GM18858 (cell line): ENCODE measurements around the gene TRIM54.
"Not testable (repeated sequence)": the region's sequence is repeated elsewhere in the genome, so short reads cannot be mapped to it uniquely, and the experiment has no call there.

ENCODE experiments used
- ATAC-seq: cut with Tn5 transposase; IDR thresholded peaks from one replicate; pipeline ENCODE4 v1.9.1; 2021; ENCODE audit not compliant: unreplicated experiment

TRIM54 gene

DNA sequence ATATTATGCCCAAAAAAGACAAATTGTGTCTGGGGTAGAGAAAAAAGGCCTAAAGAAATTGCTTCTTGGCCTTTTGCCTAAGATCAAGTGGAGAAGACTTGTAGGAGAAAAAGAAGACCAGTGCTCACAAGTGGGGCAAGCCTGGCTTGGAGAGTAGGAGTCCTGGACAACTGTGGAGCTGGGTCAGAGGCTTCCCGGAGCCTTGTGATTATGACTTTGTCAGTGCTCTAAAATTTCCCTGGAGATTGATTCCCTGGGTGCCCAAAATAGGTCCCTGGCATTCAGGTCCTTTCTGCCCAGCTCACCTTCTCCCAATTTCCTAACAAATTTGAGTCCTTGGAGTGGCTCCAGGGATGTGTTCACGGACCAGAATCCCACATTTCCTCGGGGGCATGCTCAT lies 787 bp upstream of the TRIM54 start:
- no peak for ATAC-seq

GRCh38 chr2:27282892-27283291 lies 663 bp downstream of the TRIM54 start:
- no peak for ATAC-seq

DNA sequence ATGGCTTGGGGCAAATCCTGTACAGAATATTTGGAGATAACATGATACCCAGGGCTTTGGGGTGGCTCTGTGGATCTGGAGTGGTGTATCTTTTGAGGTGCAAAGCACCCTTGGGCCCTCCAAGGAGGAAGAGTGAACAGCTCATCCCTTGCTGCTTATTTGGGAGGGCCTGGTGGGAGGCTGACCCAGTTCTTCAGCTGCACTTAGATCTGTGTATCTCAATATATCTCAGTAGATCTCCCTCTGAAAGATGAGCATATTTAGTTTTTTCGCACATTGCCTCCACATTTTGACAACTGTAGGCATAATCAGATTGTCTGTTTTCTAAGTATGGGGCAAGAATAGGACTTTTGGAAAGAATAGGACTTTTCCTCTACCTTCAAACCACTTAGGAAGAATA lies 2.8 kb downstream of the TRIM54 start:
- no peak for ATAC-seq

GRCh38 chr2:27285481-27285880 lies 3.3 kb downstream of the TRIM54 start:
- no peak for ATAC-seq

- ATAC-seq: no peak
These were observed 6.4 kb downstream of the TRIM54 start for GRCh38 chr2:27288610-27289009.

DNA sequence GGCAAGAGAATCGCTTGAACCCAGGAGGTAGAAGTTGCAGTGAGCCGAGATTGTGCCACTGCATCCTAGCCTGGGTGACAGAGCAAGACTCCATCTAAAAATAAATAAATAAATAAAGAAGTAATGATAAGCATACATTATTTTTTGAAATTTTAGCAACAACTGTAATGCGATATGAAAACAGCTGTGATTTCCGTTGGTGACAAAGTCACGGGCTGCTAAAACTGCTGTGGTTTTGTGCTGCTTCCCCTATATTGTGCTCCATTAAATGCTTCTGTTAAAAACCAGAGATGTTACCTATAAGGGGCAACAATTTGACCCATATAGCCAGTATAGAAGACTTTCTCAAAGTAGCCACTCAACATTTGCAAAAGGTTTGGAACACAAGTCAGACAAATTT lies 8.3 kb downstream of the TRIM54 start:
- ATAC-seq: no peak

- ATAC-seq: no peak
These were observed 9.6 kb downstream of the TRIM54 start for GRCh38 chr2:27291865-27292264.

DNA sequence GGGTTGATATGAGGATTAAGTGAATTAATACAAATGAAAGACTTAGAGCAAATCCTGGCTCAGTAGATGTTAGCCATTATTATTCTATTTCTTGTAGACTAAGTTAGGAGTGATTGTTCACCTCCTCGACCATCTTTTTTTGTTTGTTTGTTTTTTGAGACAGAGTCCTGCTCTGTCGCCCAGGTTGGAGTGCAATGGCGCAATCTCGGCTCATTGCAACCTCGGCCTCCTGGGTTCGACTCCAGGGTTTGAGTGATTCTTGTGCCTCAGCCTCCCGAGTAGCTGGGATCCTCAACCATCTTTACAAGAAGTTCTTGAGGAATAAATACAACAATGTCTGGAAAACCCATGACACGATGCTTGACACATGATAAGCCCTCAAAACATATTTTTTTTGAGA lies 12.7 kb downstream of the TRIM54 start:
- no peak for ATAC-seq

GRCh38 chr2:27296481-27296880 lies 14.3 kb downstream of the TRIM54 start:
- no peak for ATAC-seq

DNA sequence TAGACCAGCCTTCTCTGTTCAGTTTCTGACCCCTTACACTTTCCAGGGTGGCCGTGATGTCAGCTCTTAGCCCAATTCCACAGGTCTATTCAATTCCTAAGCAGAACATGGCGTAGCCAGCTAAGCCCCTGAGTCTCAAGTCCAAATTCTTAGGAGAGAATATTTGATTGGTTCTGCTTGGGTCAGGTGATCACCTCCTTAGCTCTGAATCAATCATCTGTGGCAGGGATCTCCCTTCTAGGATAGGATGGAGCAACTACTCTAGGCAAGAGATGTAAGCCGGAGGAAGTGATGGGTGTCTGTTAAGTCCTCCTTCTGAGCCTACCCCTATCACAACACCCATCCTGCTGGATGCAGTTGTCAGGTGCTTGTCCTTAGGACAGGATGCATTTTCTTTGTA lies 15.0 kb downstream of the TRIM54 start:
- no peak for ATAC-seq

DNA sequence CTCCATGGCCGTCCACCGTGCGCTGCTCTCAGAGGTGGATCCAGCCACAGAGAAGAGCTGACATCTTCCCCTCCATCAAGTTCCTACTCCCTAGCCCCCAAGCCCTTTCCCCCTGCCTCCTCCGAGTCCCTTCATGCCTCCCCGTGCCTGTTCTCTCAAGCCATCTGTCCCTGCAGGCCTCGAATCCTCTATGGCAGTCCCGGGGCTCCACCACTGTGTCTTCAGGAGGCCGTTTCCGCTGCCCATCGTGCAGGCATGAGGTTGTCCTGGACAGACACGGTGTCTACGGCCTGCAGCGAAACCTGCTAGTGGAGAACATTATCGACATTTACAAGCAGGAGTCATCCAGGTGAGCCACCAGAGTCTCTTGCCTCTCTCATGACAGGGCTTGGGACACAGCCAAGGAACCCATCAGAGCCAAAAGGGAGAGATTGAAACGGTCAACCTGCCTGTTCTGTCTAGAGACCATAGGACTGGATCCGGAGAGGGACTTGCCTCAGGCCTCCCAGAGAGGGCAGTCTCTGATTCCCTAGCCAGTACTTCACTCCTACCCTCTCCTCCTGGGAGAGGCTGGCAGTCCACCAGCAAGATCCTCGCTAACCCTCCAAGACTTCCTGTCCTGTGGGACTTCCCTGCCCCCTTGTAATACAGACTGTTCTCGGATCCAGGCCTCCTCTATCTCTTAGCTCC lies 16.3 kb downstream of the TRIM54 start:
- ATAC-seq: no peak

GRCh38 chr2:27300606-27301005 lies 18.4 kb downstream of the TRIM54 start:
- not testable (repeated sequence) for ATAC-seq

- ATAC-seq: no peak
These were observed 21.1 kb downstream of the TRIM54 start for GRCh38 chr2:27303093-27304025.

DNA sequence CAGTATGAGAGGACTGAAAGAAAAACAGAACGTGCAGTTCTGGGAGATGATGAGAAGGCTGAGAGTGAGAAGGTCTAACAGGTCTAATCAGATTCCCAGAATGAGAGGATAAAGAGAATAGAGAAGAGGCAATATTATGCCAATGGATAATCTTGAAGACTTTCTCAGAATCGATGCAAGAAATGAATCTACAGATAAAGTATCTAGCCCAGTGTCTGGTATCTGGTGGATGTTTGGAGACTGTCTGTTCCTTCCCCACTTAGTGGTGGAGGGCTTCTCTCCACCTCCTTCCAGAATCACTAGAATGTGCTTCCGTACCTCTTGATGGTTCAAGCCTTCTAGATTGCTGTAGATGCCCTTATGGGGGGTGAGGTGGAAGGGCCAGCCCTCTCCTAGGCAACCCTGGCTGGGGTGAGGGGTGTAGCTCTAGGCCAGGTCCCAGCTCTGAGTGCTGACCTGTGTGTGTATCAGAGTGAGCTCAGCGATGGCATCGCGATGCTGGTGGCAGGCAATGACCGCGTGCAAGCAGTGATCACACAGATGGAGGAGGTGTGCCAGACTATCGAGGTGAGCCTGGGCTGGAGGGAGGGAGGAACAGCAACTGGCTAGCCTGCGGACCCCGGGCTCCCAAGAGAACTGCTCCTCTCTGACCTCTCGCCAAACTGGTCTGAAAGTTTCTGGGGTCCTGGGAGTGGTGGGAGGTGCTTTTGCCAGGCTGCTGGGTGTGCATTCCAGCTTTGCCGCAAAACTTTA lies 22.4 kb downstream of the TRIM54 start:
- ATAC-seq: no peak

- no peak for ATAC-seq
These were observed 23.3 kb downstream of the TRIM54 start for GRCh38 chr2:27305516-27305915.

DNA sequence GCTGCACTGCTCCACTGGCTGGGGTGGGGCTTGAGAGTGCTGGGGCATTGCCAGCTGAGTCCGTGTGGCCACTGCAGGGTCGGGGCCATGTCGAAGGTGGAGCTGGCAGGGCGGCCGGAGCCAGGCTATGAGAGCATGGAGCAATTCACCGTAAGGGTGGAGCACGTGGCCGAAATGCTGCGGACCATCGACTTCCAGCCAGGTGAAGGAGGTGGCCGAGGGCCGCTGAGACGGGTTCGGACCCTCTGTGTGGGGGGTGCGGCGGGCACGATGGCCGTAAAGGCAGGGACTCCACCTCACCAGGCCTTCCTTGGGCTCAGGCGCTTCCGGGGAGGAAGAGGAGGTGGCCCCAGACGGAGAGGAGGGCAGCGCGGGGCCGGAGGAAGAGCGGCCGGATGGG lies 23.9 kb downstream of the TRIM54 start:
- no peak for ATAC-seq

GRCh38 chr2:27306573-27307286 lies 24.5 kb downstream of the TRIM54 start:
- no peak for ATAC-seq

GRCh38 chr2:27307287-27307544 lies 25.0 kb downstream of the TRIM54 start:
- no peak for ATAC-seq

DNA sequence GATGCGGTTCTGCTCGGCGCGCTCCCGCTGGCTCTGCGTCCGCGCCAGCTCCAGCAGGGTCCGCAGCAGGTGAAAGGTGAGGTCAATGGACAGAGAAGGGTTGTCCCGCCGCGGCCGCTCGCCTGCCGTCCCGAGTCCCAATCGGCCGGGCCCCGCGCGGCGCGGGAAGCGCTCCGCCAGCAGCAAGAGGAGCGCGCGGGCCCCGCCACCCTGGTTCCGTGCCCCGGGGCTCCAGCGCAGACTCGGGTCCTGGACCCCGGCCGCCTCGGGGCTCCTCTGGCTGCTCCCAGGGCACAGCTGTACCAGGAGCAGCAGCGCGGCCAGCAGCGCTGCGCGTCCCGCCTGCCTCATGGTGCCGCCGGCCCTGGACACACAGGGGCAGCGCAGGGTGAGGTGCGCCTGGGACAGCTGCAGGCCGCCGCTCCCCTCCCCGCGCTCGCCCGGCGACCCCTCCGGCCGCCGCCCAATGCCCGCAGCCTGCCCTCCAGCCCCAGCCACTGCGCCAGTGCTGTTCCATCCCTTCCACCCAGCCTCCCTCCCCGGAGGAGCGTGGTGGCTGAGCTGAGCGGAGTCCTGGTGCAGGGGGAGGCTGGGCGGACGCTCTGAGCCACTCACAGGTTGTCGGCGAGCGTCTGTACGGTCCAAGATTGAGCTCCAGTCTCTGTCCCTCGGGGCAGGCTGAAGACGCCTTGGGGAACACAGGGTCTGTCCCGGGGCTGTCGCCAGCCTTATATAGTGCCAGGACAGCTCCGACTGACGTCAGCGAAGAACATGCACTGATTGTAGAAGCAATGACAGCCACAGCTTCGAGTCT lies 25.5 kb downstream of the TRIM54 start:
- no peak for ATAC-seq

DNA sequence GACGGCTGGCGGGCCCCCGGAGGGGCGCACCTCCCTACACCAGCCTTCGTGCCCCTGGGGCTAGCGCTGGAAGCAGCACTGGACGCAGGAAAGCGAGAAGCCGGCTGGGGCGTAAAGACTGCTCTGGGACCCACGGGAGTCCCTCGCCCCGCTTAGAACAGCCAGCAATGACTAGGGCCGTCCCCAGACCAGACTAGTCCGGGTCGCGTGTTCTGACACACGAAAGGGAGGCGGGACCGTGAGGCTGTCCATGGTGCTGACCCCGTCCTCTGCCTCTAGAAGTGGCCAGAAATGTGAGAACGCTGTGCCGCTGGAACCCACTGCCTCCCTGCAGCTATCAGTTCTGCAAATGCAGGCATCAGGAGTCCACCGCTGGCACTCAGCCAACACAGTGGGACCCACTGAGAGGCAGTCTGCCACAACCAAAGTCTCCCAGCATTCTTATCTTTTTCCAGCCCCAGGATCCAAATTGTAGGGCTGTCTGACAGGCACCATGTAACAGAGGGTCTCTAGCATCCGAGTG lies 26.2 kb downstream of the TRIM54 start, which contains the start of gene UCN:
Gene UCN (minus strand): TSS at position 87 of the 523 bp plus-strand sequence. CDS start 550 bp downstream, outside the sequence.
- no peak for ATAC-seq
